Ovary (tissue), 3 donors: Measurements from ENCODE around the gene THRA.

Experiments used
- CTCF ChIP-seq, 3 donors: fragments of 450-650 bp in 2 of 3; fragments of 200-600 bp in 1 of 3; IDR thresholded peaks; one replicate each; pipeline versions ENCODE4 v1.5.1 to v1.8.0; 2016 to 2022; ENCODE audit warnings: antibody characterized with exemption in 3 of 3, mild to moderate bottlenecking in 1 of 3
- EP300 ChIP-seq: sonication (generic); formaldehyde crosslinking; IDR thresholded peaks from one replicate; pipeline ENCODE4 v1.6.1; 2017; ENCODE audit warnings: antibody characterized with exemption
- donor health status: DM: no; HTN: no; CAD: no.

- TF ChIP-seq CTCF (IDR thresholded peaks at IDR 0.05) (peak; percentile 9 to 23 (median 17)), EP300 (no peak)
Measured at GRCh38 chr17:40069751-40070708, 7.3 kb downstream of the THRA start.
